COR-L47 (cell line): ENCODE results near the gene GPC6.

Experiments used
- DNase-seq: peaks from one replicate; lab custom pipeline; 2025; lab: John Stamatoyannopoulos, UW

Gene GPC6

DNA sequence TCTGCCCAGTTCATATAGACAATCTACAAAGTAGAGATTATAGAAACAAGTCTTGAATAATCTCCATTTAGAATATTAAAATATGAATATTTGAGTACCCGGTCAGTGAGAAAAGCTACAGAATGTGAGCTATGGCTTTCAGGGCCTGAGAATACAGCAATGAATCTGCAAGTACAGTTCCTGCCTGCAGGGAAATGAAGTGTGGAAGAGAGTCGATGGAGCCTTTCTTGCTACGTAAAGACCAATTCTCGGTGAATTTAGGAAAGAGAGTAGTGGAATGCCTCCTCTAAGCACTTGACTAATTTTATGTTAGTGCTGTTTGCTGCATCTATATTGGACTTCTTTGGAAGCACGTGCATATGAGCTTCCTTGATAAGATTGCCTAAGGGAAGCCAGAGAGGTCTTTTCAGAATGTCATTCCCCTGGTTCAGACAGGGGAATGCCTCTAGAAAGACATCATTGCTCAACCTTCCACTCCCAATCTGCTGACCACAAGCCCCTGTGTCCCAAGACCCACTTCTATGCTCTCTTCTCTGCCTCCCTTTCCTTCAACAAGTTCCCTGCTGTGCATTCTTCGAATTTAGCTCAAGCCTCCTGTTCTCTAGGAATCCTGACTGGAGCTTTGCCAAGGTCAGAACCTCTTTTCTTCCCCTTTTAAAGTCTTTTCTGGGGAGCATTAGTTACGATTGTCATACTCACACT lies 41.9 kb downstream of the GPC6 start:
- no peak for DNase-seq

DNA sequence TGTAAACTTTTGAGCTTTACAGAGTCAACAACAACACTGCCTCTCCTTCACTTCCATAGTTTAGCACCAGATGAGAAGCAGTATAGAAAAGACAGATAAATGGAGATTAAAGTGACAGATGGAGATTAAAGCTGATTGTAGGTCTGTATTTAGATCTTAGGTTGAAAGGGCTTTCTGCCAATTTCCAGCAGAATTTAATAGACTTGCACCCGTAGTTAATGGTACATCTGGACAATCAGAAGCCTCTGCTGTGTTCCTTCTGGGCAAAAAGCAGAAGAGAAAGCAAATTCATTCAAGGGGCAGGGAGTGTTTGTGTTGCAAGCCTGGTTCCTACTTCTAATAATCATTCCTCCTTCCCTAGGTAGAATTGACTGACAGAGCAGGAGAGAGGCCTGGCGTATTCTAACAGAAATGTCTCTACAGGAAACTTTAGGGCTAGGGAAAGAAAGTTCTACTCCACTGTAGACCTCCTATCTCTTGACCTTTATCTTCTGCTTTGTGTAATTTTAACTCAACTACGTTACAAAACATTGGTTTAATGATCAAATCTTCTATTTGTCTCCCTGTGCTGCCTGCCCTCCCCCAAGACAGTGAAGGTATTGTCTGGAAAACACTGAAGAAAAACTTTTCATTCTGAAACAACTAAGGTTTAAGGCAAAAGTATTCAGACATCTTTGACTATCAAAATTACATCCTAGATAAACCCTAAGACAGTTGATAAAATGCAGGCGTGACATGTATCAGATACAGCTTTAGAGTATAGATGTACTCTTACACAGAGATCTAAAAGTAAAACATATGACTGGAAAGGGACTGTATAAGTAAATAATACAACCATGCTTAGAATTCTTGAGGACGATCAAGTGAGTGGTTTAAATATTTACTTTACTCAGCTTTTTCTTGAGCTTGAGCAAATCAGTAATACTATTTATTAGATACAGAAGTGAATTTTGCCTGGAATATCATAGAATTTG lies 44.4 kb downstream of the GPC6 start:
- peak; percentile 66 for DNase-seq

DNA sequence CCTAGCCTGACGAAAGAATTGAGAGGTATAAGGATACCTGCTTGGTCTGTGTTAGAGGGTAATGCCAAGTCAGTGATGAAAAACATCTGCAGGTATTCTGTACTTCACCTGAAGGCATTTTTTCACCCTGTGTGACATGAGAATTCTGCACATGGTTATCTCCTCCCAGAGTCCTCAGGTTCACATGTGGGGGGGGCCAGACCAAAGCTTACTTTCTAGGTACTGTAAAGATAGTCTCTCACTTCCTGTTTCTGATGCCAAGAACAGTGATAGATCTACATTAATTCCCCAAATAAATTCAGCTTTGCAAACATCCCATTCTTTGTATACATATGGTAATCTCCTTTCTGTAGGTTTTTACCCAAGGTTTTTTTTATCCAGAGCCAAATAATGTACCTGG lies 53.4 kb downstream of the GPC6 start:
- DNase-seq = no peak

DNA sequence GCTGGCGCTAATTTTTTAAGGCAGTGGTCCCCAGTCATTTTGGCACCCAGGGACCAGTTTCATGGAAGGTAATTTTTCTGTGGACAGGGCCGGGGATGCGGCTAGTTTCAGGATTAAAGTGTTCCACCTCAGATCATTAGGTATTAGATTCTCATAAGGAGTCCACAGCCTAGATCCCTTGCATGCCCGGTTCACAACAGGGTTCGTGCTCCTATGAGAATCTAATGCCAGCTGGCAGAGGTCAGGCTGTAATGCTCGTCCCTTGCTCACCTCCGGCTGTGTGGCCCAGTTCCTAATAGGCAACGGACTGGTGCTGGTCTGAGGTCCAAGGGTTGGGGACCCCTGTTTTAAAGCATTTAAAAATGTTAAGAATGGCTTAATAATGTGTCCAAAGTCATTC lies 54.1 kb downstream of the GPC6 start:
- no peak for DNase-seq

DNA sequence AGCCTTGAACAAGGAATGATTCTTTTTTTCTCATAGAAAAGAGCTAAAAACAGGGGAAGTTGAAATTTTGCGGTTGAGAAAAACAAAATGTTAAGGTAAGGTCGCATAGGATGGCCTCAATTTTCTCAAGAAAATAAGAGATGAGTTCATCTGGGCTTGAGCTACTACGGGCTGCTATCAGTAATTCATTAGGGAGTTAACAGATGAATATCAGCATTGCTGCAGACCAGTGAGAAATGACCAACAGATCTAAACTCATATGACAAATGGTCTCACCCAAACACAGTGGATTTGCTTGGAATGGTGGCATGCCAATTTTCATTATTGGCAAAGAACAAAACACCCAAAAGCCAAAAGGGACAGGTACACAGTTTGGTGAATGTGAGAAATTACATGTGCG lies 56.6 kb downstream of the GPC6 start:
- no peak for DNase-seq

DNA sequence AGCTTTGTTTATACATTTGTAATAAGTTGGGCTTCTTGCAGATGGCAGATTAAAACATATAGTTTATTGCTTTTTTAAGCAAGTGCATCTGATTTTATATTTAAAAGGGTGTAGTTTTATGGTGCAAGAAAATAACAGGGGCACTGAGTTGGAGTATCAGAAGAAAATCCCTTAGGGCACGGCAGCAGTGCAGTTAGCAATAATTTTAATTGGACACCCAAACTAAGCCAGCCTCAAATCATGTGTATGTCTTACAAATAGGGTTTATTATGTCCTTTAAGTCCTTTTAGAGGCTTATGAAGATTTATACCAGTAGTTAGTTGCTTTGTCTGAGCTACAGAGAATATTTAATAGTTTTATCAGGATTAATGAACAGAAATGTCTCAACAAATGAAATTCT lies 57.5 kb downstream of the GPC6 start:
- no peak for DNase-seq

DNA sequence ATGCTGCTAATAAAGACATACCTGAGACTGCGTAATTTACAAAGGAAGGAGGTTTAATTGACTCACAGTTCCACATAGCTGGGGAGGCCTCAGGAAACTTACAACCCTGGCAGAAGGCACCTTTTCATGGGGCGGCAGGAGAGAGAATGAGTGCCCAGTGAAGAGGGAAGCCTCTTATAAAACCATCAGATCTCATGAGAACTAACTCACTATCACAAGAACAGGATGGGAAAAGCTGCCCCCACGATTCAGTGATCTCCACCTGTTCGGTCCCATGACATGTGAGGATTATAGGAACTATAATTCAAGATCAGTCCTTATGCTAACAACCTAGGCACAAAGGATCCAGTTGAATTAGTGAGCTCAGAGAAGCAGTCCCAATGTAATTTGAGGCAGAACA lies 59.4 kb downstream of the GPC6 start:
- no peak for DNase-seq

DNA sequence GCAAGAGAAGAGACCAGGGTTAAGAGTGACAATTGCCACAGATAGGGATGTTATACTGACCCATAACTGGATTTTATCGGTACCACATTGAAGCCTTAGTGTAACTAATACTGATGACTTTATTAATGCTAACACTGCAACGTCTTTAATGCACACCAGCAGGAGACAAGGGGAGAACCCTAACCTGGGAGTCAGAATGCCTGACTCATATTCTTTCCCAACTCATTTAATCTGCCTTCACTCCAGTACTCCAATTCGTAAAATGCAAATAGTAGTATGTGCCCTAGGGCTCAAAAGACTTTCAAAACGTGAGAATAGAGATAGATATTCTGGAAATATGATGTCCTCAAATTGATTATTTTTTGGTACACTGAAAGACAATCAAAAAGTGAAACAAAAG lies 62.4 kb downstream of the GPC6 start:
- DNase-seq = no peak

DNA sequence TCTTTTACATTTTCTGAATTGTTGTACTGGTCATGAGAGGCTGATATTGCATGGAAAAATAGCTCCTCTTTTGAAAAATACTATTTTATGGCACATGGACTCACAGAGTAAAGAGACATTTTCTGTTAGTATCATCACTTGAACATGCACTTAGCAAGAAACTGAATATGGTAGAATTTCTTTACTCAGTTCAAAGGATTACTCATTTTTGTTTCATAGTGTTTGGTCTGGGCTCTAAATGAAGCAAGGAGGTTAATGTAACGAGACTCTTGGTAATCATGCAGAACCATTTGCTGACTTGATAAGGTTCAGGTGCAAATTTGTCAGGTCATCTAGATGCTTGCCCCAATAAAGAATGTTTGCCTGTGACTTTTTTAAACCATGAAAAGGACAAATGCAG lies 63.2 kb downstream of the GPC6 start:
- no peak for DNase-seq

DNA sequence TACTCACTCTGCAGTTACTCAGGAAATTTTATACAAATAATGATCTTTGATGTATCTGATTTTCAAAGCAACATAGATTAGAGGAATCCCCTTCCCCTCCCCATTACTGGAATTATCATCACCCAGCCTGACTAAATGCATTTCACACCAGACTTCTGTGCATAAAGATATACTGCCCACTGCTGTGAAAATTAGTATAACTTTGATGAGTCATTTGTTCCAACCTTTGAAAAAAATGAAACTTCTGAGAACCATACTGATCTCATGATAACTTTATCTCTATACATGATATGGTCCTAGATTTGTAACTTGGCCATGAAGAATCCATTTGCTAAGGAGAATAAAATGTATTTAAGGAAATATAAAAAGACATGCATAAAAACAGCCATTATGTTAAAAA lies 63.9 kb downstream of the GPC6 start:
- DNase-seq = no peak

DNA sequence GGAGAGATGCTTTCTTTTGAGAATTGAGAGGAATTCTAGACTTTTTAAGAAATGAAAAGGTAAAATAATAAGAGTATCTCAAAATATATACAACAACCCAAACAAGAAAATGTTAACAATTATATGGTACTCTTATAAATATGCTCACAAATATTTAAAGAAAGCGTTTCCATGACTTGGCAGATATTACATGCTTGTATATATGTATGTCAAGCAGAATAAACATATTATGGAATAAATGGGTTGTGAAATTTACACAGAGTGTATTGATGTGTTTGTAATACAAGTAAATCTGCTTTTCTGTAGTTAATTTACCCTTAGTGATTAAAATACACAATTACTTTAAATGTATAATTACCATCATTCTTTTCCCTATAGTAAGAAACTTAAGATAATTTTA lies 65.8 kb downstream of the GPC6 start:
- no peak for DNase-seq

DNA sequence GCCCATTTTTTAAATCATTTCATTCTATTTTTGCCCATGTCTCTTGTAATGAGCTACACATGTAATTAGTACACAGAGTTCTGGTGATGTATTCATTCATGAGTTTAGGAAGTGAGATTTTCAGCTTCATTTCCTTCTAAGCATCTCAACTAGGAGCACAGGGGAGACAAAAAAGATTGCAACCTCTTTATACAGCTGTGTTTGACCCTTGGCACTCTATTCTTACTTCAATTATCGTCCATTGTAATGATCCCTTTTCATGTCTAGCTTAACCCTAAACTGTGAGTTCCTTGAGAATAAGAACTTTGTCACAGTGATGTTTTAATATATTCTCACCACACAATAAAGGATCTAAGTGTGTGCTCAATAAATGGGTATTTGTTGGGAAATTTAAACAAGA lies 67.1 kb downstream of the GPC6 start:
- no peak for DNase-seq

DNA sequence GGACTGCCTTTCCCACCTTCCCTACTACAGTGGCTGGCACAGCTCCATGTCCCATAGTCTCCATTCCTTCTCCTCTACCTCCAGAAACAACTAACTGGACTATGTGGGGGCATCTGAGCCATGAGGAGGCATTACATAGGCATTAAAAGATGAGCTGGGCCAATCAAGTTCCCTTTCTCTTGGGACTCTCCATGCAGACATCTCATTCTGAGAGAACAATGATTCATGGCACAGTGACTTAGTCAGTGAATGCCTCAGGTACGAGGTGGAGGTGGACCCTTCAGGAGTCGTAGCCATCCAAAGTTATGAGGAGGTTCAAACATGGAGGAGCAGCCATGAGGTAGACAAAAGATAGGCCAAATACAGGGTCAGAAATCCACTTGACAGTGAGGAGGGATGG lies 70.0 kb downstream of the GPC6 start:
- DNase-seq = no peak

DNA sequence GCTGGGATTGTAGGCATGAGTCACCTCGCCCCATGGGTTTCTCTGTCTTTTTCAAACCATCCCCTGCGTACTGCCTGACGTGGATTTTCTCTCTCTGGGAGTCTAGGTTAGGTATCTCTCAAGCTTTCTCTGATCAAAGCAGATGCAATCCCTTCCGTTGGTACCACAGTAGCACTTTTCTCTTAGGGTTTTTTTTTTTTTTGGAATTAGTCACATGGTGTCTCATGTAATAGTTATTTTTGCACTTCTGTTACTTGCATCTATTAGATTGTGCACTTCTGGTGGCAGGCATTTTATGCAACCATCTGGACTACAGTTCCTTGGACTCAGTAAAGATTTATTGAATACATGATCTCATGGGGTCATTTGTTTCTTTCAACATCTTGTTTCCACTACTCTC lies 72.1 kb downstream of the GPC6 start:
- DNase-seq = no peak

DNA sequence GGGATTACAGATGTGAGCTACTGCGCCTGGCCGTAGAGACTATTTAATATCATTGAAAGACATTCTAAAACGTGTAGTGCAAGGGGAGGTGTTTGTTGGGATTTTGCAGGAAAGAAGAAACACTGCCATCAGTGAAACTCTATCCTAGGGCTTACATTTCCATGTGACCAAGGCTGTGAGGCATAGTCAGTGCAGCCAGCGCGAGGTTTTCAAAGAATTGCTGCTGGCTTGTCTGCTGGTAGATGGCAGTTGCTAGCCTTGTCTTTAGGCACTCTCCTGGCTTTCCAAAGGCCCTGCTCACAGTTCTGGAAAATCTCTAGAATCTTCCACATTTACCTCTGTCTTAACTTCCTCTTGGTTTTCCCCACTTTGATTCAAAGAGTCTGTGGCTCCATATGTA lies 77.5 kb downstream of the GPC6 start:
- no peak for DNase-seq

DNA sequence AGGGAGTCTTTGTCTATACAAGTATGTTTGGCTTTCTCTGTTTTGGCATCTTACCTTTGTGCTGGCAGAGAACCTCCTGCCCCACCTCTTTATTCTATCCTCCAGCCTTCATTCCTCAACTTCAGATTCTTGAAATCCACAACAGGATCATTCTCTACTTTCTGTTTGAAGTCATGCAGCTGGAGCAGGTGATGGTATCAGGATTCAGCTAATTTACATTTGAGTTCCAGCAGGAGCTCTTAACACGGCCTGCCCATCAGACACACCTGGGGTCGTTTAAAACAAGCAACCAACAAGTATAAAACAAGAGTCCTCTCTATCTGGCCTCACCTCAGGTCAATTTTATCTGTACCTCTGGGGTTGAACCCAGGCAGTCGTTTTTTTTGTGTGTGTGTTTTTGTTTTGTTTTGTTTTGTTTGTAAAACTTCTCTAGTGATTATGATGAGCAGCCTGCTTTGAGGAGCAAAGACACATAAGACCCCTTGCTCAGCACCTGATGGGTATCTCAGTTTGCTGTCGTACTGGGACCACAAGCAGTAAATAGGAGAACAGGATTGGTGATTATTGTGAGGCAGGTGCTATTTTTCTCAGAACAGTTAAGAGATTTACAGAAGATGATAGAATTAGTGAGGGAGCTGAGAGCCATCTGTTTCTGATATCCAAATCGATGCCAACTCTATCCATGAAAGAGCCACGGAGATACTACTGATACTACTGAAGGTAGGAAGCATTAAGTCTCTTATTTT lies 78.4 kb downstream of the GPC6 start:
- DNase-seq = no peak

DNA sequence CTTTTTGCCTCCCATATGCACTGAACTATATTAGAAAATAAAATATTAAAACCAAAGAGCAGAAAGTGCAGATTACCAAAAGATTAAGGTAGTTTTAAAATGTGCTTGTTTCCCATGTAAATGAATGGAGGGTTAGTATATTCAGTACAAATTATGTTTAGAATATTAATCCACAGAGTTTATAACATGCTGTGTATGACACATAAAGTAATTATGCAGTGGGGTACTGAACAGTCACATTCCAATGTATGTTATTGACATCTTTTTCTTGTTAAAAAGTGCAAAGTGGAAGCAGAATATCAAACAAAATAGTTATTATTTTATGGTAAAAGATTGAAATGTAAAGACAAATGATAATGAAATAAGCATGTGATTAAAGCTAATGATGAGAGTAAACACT lies 79.3 kb downstream of the GPC6 start:
- no peak for DNase-seq

DNA sequence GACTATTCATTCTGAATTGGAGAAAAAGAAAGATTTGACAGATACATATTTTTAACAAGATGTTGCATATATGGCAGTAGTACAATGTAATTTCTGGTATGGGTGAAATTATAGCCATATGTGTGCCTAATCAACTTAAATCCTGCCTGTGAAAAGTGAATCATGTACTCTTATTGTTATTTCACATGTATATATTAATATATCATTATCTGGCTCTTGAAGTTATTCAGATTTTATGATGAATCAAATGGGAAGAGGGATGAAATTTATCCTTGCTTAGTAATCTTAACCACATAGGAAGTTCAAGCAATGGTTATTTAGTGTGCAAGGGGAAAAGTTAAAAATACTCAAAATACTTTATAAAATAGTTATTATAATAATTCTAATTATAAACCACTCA lies 80.5 kb downstream of the GPC6 start:
- DNase-seq = no peak

DNA sequence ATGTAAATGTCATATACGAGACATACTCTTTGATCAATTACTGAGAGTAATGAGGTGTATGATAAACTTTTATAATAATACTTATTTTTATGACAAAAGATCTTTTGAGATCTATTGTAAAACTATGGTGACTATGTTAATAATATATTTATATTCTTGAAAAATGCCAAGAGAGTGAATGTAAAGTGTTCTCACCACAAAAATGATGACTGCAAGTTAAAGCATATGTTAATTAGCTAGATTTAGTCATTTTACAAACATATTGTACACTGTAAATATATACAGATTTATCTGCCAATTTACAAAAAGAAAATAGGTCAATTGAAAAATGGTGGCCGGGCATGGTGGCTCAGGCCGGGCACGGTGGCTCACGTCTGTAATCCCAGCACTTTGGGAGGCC lies 81.0 kb downstream of the GPC6 start:
- no peak for DNase-seq

DNA sequence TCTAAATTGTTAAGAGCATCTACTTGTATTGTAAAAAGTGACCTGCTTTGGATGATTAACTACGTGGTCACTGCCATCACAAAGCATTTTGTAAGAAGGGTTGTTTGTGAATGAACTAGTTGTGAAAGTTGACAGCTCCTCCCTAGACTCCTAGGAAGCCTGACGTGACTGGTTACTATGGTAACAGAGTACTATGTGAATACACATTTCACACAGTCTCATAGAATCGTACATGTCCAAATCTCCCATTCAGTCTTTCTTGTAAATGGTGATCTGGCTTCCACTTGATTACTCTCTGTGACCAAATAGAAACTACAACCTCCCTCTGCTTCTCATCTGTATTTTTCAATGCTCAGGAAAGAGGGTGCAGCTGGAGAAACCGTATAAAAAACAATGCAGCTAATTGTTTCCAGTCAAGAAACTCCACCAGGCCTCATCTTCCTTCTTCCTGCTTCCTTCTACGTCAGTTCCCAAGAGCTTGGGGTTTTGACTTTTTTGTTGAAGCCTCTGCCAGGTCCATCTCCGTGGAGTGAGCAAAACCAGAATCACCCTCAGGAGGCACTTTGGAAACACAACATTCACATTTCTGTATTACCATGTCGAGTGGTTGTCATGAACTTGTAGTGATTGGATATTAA lies 83.4 kb downstream of the GPC6 start:
- no peak for DNase-seq

DNA sequence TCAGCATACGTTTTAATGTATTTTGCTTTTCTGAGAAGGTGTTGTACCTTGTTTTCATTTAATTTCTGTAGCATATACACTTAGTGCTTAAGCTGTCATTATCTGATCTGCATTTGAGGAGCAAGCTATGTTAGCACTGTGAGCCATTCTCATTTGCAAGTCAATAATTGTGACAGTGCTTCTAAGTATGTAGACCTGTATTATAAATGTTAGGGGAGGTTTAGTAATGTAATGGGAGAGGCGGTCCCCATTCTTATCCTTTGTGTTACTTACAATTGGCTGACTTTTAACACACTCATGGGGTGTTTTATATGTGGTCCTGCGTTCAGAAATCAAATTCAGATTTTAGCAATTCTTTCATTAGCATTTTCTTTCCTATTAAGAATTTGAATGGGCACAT lies 90.2 kb downstream of the GPC6 start:
- DNase-seq = no peak

DNA sequence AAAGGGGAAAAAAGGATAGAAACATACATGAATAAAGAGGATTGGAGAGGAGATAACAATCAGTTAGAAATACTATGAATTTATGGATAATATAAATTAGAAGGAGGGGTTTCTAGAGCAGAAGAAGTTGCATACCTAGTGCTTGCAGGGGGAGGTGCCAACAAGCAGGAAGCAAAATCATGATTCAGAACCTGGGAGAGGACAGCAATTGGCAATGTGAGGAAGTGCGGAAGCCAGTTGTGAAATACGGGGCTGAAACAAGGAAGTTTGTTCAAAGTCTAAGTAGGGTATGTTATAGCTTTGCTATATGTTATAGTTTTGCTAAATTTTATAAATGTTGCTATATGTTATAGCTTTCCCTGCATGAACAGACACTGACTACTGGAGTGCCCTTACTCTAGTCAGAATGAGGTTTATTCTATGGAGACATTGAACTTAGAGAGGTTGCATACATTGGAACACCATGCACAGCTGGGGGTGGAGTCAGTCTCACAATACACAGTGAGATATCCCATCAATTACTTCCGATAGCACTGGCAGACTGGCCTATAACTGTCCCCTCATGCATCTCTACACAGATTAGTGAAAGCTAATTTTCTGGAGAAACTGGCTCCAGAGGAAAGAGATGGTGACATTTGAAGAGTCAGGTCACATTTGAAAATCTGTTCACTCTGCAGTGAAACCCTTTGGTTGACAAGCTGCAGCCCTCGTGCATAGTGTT lies 92.1 kb downstream of the GPC6 start:
- DNase-seq = no peak
